ENCODE data around the gene ANOS1. TPM values are rescaled to one million over a fixed set of nuclear protein-coding genes. Genes with fewer than 3 reads are reported as not detected.

Gene ANOS1
- total RNA-seq, 1 experiment from 2014 or later, result not detected

Other genes starting within 250 kb of the ANOS1 start
- not detected in 2 replicates for gene FAM9A, start 69.2 kb upstream of the ANOS1 start, total RNA-seq (2014; rRNA removed; shearing (Covaris generic))